Stimulated activated CD4-positive, alpha-beta T cell treated with anti-CD3 and anti-CD28 coated beads, Interleukin-2, amount 100 ng/mL, for 24 hours (primary cell): ENCODE measurements around the gene RCOR3.
"Not testable (repeated sequence)": the region's sequence is repeated elsewhere in the genome, so short reads cannot be mapped to it uniquely, and the experiment has no call there.

Experiments used
- DNase-seq, 2 donors: peaks; one replicate each; pipeline ENCODE4 v3.0.0-alpha.2; 2020

RCOR3 gene

DNA sequence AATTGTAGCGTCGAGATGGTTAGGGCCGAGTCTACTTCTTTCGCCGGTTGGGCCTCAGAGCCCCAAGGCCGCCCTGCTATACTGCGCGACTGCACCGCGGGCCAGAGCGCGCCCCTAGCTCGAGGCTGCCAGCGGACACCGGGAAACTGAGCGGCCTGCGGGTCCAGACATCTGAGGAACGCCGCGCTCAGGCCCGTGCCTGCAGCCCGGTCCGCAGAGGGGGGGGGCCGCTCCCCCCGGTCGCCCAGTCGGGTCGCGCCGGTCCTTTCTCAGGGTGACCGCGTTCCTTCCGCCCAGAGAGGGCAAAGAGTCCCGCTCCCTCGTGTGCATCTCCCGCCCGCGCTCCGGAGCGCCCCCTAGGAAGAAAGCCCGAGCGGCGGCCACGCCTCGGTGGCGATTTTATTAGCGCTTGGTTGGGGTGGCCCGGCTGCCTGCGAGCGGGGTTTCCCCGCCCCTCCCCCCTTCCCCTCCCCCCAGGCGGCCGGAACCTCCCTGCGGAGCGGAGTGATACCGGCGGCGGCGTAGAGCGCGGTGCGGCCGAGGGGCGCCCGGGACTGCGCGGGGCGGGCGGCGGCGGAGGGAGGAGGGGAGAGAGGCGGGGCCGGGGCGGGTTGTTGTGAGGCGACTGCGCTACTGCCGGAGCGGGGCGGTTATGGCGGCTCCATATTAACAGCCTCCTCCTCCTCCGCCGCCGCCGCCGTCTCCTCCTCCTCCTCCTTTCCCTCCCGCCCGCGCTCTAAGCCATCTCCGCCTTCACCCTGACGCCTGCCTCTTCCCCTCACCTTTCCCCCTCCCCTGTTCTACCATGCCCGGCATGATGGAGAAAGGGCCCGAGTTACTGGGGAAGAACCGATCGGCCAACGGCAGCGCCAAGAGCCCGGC lies at the start of gene RCOR3:
RCOR3 (plus strand) TSS at position 611 of the 882 bp plus-strand sequence; CDS start at position 806, 195 bp downstream.
- peak; percentile 93 for DNase-seq

DNA sequence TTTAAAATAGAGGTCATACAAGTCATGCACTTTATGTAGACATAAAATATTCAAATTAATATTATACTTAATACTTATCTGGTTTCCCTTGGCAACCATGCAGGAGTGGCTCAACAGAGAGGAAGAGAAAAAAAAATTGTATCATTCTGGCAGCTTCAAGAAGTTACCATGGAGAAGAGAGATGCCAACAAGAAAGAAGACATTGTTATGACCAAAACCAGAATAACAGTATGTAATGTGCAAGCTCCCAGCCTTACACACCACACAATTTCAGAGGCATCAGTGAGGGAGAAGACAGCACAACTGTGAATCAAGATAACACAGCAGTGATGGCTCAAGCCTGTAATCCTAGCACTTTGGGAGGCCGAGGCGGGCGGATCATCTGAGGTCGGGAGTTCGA lies 49.1 kb upstream of the RCOR3 start:
- no peak for DNase-seq

DNA sequence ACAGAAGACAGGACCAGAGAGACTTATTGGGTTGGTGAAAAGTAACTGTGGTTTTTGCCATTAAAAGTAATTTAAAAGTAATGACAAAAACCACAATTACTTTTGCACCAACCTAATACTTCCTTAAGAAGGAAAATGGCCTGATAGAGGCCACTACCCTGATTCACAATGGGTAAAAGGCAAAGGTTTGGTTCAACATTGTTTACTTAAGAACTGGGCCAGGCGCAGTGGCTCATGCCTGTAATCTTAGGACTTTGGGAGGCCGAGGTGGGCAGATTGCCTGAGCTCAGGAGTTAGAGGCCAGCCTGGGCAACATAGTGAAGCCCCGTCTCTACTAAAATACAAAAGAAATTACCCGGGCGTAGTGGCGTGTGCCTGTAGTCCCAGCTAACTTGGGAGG lies 48.2 kb upstream of the RCOR3 start:
- no peak for DNase-seq

DNA sequence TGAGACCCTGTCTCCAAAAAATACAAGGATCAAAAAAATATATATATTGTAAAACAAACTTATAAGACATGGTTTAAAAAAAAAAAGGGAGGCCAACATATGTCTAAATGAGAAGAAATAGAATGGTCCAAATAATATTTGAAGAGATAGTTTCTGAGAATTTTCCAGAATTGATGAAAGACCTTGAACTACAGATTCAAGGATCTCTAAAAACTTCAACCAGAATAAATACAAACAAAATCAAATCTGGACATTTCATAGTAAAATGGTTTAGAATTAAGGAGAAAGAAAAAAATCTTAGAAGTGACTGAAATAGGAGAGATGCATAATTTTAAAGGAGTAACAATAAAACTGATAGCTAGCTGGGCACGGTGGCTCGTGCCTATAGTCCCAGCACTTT lies 45.5 kb upstream of the RCOR3 start:
- no peak for DNase-seq

DNA sequence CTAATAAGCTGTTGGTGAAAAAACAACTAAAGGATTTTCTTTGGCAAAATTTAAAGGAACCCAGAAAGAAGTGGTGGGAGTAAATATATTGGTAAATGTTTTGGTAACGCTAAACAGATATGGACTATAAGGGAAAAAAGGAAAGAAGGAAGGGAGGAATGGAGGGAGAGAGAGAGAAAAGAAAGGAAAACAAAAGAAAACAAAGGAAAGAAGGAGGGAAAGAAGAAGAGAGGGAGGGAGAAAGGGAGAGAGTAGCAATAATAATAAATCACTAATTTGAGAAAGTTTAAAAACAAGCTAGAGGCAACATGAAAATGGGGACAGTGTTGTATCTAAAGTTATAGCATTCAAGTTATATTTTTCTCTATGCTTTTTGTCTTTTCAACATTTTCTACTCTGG lies 43.6 kb upstream of the RCOR3 start:
- DNase-seq: no peak

DNA sequence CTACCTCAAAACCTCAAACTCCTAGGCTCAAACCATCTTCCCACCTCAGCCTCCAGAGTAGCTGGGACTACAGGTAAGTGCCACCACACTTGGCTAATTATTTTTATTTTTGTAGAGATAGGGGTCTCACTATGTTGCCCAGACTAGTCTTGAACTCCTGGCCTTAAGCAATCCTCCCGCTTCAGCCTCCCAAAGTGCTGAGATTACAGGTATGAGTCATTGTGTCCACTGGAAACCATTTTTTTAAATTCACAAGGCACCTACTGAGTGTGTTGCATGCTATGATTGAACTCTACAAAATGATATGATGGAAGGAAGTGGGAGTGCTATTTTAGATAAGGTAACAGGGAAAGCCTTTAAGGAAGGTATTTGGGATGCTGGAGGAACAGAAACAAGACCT lies 41.8 kb upstream of the RCOR3 start:
- DNase-seq: no peak

DNA sequence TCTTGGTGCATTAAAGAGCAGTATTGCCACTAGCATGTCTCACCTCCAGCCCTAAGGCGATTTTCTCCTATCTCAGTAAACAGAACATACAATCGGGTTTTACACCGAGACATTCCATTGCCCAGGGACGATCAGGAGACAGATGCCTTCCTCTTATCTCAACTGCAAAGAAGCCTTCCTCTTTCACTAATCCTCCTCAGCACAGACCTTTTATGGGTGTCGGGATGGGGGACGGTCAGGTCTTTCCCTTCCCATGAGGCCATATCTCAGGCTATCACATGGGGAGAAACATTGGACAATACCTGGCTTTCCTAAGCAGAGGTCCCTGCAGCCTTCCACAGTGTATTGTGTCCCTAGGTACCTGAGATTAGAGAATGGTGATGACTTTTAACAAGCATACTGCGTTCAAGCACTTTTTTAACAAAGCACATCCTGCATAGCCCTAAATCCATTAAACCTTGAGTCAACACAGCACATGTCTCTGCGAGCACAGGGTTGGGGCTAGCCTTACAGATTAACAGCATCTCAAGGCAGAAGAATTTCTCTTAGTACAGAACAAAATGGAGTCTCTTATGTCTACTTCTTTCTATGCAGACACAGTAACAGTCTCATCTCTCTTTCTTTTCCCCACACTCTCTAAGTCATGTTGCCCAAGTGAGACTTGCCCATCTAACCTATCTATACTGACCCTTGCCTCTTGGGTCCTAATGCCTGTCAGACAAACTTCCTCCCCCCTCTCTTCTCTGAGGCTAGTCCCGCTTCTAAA lies 36.5 kb upstream of the RCOR3 start:
- not testable (repeated sequence) for DNase-seq

DNA sequence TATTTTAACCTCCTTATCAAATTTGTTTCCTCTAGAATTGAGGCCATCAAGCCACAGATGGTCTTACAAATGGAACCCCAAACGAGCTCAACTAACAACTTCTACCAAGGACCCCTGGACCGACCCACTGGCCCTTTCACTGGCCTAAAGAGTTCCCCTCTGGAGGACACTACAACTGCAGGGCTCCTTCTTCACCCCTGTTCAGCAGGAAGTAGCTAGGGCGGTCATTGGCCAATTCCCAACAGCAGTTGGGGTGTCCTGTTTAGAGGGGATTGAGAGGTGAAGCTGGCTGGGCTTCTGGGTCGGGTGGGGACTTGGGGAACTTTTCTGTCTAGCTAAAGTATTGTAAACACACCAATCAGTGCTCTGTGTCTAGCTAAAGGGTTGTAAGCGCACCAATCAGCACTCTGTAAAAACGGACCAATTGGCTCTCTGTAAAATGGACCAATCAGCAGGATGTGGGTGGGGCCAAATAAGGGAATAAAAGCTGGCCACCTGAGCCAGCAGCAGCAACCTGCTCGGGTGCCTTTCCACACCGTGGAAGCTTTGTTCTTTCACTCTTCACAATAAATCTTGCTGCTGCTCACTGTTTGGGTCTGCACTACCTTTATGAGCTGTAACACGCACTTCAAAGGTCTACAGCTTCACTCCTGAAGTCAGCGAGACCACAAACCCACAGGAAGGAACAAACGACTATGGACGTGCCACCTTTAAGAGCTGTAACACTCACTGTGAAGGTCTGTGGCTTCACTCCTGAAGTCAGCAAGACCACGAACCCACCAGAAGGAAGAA lies 30.4 kb upstream of the RCOR3 start:
- peak; percentile 22 to 31 for DNase-seq

DNA sequence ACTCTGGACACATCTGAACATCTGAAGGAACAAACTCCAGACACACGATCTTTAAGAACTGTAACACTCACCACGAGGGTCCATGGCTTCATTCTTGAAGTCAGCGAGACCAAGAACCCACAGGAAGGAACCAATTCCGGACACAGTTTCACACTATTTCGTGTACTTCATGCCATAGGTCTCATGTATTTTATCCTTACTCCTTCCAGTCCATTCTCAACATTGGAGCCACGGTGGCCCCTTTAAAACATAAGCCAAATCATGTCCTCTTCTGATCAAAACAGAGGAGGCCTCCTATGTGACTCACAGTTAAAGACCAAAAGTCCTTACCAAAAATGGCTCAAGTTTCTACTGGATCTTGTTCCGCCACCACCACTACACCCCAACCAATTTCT lies 29.8 kb upstream of the RCOR3 start:
- no peak for DNase-seq

DNA sequence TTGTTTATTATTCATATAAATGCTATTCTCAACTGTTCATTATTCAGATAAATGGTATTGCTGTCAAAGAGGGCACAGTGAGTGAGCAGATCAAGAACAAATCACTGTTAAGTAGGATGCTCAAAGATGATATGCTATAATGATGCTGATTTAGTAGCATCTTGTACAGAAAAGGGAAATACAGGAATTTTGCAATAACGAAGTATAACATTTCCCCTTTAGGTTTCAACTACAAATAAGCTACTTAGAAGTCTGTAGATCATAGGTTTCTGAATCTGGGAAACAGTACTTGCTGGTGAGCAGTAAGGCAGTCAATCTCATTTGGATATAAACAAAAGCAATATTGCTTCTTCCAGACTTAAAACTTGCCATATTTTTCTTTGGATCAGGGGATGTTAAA lies 27.3 kb upstream of the RCOR3 start:
- no peak for DNase-seq

DNA sequence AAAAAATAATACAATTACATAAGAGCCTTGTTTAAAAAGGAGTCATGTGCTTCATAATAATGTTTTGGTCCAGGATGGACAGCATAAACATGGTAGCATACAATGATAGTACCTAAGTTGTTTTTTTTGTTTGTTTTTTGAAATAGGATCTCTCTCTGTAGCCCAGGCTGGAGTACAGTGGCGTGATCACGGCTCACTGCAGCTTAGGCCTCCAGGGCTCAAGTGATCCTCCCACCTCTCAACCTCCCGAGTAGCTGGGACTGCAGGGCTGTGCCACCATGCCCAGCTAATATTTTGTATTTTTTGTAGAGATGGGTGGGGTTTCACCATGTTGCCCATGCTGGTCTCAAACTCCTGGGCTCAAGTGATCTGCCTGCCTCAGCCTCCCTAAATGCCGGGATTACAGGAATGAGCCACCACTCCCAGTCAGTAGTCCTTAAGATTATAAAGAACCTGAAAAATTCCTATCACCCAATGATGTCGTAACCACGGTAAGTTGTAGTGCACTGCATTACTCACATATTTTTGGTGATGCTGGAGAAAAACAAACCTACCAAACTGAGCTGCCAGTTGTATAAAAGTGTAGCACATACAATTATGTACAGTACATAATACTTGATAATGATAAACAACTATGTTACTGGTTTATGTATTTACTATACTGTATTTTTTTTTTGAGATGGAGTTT lies 22.4 kb upstream of the RCOR3 start:
- no peak for DNase-seq

DNA sequence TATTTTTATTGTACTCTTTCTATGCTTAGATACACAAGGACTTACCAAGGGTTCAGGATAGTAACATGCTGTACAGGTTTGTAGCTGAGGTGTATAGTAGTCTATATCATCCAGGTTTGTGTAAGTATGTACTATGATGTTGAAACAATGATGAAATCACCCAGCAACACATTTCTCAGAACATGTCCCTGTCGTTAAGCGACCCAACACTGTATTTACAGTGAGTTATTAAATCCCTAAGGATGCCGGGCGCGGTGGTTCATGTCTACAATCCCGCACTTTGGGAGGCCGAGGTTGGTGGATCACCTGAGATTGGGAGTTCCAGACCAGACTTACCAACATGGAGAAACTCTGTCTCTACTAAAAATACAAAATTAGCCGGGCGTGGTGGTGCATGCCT lies 21.6 kb upstream of the RCOR3 start:
- no peak for DNase-seq

DNA sequence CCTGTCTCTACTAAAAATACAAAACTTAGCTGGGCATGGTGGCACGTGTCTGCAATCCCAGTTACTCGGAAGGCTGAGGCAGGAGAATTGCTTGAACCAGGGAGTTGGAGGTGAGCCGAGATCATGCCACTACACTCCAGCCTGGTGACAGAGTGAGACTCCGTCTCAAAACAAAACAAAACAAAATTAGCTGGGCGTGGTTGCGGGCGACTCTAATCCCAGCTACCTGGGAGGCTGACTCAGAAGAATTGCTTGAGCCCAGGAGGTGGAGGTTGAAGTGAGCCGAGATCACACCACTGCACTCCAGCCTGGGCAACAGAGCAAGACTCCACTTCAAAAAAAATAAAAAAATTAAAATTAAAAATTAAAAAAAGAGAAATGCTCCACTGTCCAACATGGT lies 18.6 kb upstream of the RCOR3 start:
- DNase-seq: not testable (repeated sequence)

DNA sequence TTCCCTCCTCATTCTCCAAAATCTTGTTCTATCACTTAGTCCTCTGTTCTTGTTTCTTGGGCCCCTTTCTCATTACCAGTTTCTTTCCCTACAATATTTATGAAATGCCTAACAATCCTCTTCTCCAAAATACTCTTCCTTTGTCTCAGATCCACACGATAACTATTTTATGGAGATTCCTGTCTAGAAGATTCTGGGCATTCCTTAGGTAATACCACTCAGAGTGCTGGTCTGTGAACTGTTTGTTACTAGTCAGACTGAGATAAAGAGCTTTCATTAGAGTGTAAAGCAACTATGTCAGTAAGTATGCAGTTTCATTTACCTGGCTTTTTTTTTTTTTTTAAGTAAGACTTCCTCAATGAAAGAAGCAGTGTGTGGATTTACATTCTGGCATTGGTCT lies 18.1 kb upstream of the RCOR3 start:
- DNase-seq: no peak

DNA sequence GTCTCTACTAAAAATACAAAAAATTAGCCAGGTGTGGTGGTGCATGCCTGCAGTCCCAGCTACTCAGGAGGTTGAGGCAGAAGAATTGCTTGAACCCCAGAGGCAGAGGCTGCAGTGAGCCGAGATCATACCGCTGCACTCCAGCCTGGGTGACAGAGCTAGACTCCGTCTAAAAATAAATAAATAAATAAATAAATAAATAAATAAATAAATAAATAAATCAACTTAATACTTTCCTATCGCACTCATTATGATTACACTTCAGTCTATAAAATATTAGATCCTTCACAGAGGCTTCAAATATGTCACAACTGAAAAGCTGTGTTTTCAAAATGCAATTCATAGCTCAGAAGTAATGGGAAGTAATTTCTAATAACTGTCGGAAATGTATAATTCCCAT lies 15.5 kb upstream of the RCOR3 start:
- DNase-seq: not testable (repeated sequence)

DNA sequence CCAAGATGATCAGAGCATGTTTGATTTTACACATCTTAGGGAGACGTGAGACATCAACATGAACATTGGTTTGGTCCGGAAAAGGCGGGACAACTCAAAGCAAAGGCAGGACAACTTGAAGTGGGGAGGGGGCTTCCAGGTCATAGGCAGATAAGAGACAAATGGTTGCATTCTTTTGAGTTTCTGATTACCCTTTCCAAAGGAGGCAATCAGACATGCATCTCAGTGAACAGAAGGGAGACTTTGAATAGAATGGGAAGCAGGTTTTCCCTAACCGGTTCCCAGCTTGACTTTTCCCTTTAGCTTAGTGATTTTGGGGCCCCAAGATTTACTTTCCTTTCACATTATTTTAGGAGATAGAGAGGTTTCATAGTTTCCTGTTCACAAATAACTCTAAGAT lies 12.6 kb upstream of the RCOR3 start:
- not testable (repeated sequence) for DNase-seq

DNA sequence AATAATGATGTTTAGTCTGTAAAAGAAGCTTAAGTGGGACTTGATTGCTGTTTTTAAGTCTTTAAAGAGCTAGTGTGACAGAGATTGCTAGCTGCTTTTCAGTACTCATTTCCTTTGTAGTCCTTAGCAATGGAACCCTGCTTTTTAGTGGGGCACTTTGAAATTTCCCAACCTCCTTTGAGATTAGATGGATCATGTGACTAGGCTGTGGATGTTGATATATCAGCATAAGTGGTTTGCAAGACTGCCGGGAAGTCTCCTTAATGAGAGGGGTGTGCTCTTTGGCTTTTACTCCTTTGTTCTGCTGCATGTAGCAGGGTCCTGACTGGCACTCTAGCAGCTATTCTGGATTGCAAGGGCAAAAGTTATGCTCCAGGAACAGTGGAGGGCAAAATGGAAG lies 11.2 kb upstream of the RCOR3 start:
- DNase-seq: no peak

DNA sequence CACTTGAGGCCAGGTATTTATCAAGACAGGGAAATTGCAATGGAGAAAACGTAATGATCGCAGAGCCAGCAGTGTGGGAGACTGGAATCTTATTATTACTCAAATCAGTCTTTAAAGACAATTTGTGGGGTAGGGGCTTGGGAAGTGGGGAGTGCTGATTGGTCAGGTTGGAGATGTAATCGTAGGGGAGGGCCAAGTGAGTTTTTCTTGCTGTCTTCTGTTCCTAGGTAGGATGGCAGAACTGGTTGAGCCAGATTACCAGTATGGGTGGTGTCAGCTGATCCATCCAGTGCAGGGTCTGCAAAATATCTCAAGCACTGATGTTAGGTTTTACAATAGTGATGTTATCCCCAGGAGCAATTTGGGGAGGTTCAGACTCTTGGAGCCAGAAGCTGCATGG lies 9.6 kb upstream of the RCOR3 start:
- DNase-seq: not testable (repeated sequence)

DNA sequence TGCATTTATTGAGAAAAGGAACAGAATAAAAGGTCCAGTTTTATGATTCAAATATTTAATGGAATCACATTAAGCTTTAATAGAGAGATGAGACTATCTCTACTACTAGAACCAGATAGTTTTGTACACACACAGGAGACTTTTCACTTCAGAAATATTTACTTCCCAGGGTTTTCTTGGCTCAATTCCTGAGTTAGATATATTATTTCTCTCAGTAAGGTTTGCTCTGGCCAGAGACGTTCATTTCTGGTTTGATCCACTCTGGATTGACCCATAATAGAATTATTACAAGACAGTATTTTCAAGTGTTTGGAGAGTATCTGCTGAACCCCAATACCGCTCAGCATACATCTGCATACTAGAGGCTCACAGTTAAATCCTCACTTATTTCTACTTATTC lies 1.3 kb upstream of the RCOR3 start:
- no peak for DNase-seq

DNA sequence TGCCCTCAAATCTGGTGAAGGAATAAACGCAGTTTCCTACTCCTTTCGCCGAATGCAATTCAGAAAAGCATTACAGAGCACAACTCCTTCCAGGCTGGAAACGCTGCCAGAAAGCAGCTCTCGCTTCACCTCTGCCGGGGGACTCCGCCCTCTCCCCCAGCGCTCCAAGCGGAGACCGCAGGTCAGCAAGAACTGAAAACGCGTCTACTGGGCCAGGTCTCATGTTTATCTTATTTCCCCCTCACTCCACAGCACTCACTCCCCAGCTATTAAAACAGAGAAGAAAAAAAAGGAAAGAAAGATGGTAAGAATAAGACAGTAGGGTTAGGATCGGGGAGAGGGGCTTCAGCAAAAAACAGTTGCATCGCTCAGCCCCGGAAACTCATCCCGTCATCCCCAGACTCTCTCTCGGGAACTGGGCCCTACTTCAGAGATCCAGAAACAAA lies 833 bp upstream of the RCOR3 start:
- DNase-seq: peak; percentile 66 to 67

DNA sequence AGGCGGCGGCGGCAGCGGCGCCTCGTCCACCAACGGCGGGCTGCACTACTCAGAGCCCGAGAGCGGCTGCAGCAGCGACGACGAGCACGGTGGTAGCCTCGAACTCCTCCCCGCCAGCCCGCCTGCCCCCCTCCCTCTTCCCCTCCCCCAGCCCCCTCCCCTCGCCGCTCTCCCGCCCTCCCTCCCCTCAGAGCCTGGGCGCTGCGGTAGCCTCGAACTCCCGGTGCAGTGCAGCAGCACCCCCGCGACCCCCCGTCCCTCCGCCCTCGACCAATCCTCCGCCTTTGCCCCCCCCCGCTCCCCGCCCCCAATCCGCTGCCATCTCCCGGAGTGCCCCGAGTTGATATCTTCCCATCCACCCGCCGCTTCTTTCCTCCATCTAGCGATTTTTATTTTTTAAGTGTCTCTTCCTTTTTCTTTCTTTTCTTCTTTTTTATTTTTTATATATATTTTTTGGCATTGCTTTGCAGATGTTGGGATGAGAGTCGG lies 516 bp downstream of the RCOR3 start:
- DNase-seq: peak; percentile 57 to 59
